Activated naive CD4-positive, alpha-beta T cell treated with Interleukin-2 at 50 U/mL for 16 hours (primary cell): ENCODE measurements around the gene KIF25.

ENCODE experiments used
- DNase-seq: peaks from one replicate; pipeline ENCODE4 v3.0.0-alpha.2; 2020

Gene KIF25

GRCh38 chr6:168091381-168092264 is 94.2 kb downstream of the KIF25 start:
- DNase-seq: no peak

- DNase-seq: no peak
Observed at GRCh38 chr6:168092541-168092940, 95.1 kb downstream of the KIF25 start.

DNA sequence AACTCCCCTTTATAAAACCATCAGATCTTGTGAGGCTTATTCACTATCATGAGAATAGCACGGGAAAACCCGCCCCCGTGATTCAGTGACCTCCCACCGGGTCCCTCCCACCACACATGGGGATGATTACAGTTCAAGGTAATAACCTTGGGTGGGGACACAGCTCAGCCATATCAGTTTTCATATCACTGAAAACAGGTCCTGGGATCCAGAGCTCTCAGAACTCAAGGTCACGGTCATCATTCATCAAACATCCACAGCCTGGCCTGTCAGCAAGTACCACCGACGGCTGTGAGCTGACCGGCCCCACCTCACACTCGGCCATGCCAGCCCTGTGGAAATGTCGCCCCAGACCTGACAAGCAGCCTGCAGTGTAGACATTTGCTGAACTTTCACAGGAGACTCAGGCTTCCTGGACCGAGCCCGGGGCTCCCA is 95.6 kb downstream of the KIF25 start:
- DNase-seq: no peak

- DNase-seq: no peak
Observed at GRCh38 chr6:168093634-168094033, 96.2 kb downstream of the KIF25 start.
